Stimulated activated CD4-positive, alpha-beta T cell treated with anti-CD3 and anti-CD28 coated beads, Interleukin-4, amount 100 ng/mL, for 48 hours (primary cell): ENCODE measurements around the gene EFCAB8.
A peak's percentile ranks its signal among the peaks of the same experiment; 100 is the strongest.
"Not testable (repeated sequence)": the region's sequence is repeated elsewhere in the genome, so short reads cannot be mapped to it uniquely, and the experiment has no call there.

Experiments used
- DNase-seq, 2 donors: peaks; one replicate each; pipeline ENCODE4 v3.0.0-alpha.2; 2020; ENCODE audit warnings: low read depth in 2 of 2

EFCAB8 gene

GRCh38 chr20:32972181-32973076 lies 113.7 kb downstream of the EFCAB8 start:
- peak; percentile 63 to 66 for DNase-seq

GRCh38 chr20:32973077-32973717 lies 114.5 kb downstream of the EFCAB8 start:
- no peak for DNase-seq

GRCh38 chr20:32974204-32975064 lies 115.7 kb downstream of the EFCAB8 start:
- DNase-seq = not testable (repeated sequence)

- not testable (repeated sequence) for DNase-seq
These were observed 116.4 kb downstream of the EFCAB8 start for GRCh38 chr20:32975121-32975520.

DNA sequence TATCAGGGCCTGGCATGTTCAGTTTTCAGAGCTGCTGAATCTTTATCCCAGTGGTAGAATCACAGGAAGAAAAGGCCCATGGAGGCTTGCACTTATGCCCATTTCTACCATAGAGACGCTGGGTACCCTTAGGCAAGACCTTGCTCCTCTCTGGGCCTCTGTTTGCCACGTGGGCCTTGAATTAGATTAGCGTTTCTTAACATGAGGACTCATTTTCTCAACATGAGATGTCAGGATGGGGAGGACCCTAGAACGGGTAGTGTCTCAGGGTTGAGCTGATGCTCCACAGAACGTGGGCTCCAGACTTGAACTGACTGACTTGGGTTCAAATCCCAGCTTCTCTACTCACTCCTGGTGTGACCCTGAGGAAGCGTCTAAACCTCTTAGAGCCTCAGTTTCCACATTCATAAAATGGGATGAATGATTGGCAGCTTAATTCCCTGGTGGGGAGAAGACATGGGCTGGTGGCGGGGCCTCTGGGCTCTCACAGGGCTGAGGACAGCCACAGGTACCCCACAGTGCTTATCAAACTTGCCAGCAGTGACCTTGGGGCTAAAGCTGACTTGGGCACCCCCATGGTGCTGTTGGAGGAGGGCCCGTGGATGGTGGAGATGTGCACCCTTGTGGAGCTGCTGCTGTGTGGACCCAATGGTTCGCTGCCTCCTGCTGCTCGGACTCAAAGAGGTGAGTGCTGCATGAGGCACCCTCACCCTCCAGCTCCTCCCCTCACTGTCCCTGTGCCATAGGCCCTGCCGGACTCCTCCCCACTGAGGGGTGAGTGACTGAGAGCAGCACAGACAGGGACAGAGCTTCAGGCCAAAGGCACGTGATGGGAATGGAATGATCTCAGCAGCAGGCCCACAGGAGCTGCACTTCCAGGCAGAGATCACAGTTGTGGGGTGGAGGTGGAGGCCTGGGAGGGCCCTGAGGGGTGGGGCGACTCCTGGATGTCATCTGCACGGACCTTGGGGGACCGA lies 117.3 kb downstream of the EFCAB8 start:
- no peak for DNase-seq

GRCh38 chr20:32976746-32977145 lies 118.0 kb downstream of the EFCAB8 start:
- no peak for DNase-seq

DNA sequence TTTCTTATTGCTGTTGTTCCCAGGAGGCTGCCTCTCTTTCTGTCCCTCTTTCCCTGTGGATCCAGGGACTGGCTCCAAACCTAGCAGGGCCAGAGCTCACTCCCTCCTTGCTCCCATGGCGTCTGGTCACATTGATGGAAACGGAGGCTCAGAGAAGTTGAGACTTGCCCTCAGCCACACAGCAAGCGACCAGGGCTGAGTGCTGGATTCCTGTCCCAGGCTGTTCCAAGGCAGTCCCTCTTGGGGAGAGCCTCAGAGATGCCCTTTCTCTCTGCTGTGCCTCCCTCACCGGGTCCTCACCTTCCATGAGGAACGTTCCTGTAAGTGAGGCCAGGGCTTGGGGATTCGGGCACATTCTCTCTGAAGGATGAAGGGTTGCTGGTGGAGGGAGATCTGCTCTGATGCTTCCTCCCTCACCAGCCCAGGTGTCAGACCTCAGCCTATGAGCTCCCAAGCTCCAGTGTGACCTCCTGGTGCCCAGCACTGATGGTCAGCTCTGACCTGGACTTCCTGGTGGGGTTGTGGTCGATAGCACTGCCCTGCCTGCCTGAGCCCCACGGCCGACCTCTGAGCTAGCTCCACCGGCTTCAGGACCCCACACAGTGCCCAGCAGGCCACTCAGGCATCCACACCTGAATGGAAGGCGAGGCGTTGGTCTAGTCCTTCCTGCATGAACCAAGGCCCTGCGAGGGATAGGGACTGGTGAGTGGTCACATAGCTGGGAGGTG lies 118.7 kb downstream of the EFCAB8 start:
- no peak for DNase-seq

DNA sequence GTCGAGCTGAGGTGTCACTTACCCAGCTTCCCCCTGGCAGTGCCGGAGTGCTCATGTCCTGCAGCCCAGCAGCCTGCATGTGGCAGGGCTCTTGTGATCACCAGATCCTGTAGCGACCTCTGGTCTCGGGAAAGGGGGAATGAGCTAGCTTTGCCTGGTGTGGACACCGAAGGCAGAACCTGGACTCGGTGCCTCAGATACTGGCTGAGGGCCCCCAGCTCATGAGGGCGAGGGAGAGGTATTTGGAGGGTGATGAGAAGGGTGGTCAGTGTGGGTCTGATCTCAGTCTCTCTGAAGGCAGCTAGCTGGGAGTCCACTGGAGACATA lies 119.2 kb downstream of the EFCAB8 start:
- no peak for DNase-seq

- no peak for DNase-seq
These were observed 120.7 kb downstream of the EFCAB8 start for GRCh38 chr20:32979201-32979998.

GRCh38 chr20:32980131-32980941 lies 121.6 kb downstream of the EFCAB8 start:
- DNase-seq = no peak

GRCh38 chr20:32980990-32981389 lies 122.3 kb downstream of the EFCAB8 start:
- no peak for DNase-seq

- DNase-seq = no peak
These were observed 124.1 kb downstream of the EFCAB8 start for GRCh38 chr20:32982617-32983458.

- DNase-seq = no peak
These were observed 124.9 kb downstream of the EFCAB8 start for GRCh38 chr20:32983459-32984112.

GRCh38 chr20:32984196-32984595 lies 125.5 kb downstream of the EFCAB8 start:
- DNase-seq = no peak

GRCh38 chr20:32984631-32985354 lies 126.1 kb downstream of the EFCAB8 start:
- no peak for DNase-seq

- DNase-seq = no peak
These were observed 126.9 kb downstream of the EFCAB8 start for GRCh38 chr20:32985596-32985995.
